ENCODE data around the gene DST.
"Not testable (repeated sequence)": the region's sequence is repeated elsewhere in the genome, so short reads cannot be mapped to it uniquely, and the experiment has no call there.

The DST gene

DNA sequence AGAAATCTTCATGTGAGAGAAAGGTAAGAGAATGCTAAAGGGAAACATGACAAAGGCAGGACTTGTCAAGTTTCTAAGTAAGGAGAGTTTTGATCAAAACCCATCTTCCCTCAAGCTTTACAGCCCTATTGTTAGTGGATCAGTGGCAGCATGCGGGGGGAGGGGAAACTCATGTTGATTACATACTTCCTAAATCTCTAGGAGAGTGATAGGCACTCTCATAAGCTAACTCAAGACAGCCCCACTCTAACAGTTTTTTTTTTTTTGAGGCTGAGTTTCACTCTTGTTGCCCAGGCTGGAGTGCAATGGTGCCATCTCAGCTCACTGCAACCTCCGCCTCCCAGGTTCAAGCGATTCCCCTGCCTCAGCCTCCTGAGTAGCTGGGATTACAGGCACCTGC, 18.6 kb upstream of the DST start:
- DNase-seq: not testable (repeated sequence)

DNA sequence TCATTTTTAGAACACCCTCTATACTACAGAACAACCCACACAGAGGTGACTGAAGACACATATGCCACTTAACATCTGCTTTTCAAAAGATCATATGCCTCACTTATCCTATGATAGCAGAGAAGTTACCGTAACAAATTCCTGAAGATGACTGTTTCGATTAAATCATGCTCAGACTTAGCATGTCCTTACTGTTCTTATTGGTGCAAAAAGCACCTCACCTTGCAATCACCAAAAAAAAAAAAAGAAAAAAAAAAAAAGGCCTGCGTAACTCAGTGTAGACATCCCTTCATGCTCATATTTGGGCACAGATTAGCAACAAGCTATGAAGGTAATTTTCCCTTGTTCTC, 17.7 kb upstream of the DST start:
- no peak for DNase-seq

DNA sequence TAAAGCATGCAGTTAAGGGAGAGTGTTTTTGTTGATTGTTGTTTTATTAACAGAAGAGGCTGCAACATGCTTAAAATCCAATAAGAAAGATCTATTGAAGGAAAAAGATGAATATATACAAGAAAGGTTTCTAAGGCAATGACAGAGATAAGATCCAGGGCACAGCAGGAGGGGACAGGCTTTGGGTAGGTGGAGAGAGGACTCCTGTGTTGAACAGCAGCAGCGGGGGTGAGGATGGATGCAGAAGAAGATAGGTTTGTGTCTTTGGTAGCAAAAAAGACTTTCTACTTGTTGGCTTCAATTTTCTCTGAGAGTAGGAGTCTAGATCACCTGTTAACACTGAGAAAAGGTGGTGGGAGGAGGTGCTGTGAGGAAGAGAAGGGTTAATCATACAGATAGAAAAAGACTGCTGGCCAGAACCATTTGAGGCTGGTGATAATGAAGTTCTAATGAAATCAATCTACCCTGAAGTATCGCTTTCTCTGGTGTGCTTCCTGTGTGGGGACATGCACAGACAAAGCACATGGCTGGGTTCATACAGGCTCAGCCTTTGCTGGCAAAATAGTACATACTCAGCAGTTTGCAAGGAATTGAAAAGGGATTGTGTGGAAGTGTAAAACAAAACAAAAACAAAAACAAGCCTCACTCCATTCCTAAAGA, 17.2 kb upstream of the DST start:
- no peak for DNase-seq

DNA sequence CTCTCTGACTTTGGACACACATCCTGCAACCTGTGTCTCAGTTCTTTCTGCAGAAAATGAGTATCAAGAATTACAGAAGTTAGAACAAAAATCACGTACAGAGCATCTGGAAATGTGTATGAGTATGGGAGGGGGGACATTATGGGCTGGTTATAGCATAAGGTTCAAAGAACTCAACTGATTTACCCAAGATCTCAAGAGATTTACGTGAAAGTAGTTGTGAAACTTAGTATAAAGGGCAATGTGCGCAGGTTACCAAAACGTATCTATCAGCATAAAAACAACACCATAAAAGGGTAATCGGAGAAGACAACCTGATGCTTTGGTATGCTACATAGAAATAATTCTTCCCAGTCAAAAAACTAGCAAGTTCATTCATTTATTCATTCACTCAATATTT, 15.6 kb upstream of the DST start:
- DNase-seq: no peak

DNA sequence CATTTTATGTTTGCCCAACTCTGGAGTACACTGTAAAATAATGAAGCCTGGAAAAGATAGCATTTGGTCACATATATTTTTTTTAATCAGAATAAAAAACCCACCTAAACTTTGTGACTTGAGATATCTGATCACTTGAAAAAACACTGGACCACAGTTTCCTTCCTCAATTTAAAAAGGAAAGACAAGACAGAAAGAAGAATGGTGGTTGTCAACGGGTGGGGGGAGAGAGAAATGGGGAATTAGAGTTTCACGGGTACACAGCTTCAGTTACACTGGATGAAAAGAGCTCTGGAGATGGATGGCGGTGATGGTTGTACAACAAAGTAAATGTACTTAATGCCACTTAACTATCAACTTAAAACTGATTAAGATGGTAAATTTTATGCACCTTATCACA, 14.7 kb upstream of the DST start:
- no peak for DNase-seq

DNA sequence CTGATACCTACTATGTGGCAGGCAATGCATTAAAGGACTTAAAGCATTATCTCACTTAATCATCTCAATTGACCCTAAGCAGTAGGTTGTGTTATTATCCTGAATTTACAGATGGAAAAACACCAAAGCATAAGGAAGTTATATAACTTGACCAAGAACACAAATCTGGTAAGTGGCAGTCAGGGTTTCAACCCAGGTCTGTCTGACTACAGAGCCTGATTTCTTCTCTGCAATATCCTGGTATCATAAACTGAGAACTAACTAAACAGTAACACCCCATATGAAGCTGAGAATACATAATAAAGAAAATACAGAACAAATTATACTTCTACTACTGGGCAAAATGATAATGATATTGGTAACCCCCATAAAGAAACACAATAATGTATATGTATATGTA, 13.8 kb upstream of the DST start:
- no peak for DNase-seq

DNA sequence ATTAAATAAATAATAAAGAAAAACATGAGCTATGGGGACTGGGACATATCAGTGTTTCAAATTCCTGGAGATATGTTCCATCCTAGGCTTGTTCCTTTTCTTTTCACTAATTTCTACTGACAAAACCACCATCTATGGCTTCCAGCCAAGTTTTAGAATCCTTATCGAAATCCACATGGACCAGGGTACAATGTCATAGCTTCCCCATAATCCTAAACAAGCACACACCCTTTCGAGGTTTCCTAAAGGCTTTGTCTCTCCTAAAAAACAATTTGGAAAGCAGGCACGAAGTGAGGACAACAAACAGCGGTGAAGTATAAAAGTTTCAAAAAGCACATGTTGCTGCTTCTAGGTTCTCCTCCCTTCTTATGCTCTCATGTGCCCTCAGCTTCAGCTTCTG, 13.3 kb upstream of the DST start:
- DNase-seq: no peak

DNA sequence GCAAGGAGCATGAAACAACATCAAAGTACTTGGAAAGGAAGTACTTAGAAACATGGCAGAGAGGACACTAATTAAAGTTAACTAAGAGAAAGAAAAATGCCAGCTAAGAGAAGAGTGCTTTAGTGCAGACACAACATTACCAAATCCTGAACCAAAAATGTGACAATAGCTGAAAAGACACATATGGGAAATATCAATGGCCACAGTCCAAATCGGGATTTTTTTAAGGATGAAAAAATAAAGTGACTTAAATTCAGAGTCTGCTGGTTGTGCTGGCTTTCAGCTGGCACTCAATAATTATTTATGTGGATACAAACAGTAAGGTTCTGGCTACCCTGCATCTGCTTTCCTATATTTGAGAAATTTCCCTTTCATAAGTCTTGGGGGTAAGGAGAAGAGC, 12.6 kb upstream of the DST start:
- no peak for DNase-seq

DNA sequence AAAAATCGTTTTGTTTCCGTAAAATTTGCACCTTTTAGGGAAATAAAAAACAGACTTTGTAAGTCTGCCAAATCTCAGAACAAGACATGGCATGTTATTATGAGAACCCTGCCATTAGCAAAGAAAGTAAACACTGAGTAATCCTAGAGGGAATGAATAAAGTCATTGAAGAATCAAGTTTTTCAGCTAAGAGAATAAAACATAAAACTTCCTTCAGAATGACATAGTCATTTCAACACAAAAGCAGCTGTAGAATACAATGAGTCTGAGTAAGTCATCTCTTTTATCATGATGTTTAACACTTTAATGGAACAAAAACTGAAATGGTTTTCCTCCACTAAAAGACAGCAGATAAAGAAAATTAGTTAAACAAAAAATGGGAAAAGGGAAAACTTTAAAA, 10.3 kb upstream of the DST start:
- no peak for DNase-seq

DNA sequence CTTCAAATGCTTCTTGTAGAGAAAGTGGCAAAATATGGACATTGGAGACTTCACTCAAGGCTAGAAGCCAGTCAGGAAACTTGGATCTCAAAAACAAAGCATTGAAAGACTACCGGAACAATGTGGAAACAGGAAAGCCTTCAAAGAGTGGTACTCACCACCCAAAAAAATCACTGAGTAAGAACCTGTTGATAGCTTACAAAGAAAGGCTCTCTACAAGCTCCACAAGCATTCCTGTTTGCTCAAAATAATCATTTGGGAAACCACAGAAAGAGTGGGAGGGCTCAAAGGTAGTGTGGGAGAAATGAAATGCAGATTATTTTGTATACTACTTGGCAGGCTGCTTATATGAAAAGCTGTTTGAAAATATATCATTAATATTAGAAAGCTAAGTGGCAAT, 9.5 kb upstream of the DST start:
- DNase-seq: no peak

DNA sequence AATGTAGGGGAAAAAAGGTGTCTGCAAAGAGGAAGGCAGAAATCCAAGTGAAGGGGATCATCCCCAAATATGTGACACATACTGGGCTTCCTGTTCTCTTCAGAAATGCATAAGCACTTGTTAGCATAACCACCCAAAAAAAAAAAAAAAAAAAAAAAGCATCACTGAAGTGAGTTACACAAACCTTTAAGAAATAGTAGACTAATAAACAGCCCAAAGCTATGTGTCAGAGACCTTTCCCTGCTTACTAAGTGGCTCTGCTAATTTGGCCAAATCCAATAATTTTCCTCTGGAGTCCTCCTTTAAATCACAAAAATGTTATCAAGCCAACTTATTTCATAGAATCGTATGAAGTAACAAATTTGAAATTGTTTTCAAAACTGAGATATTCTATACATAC, 7.5 kb upstream of the DST start:
- DNase-seq: no peak

DNA sequence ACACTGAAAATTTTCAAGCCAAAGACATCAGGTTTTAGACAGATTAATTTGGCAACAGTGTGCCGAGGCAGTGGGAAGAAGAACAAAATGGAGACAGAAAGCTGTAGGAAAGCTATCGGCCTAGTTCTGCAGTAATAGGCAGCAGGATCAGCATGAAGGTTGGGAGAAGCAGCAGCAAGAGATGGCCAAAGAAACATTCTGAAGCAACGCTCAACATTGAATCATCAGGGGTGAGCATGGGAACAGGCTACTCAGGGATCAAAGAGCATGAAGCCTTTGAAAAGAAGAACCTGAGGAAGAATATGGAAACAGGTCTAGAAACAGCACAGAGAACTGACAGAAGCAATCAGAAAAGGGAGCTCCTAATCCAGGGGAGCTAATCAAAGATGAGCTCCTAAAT, 7.1 kb upstream of the DST start:
- no peak for DNase-seq

DNA sequence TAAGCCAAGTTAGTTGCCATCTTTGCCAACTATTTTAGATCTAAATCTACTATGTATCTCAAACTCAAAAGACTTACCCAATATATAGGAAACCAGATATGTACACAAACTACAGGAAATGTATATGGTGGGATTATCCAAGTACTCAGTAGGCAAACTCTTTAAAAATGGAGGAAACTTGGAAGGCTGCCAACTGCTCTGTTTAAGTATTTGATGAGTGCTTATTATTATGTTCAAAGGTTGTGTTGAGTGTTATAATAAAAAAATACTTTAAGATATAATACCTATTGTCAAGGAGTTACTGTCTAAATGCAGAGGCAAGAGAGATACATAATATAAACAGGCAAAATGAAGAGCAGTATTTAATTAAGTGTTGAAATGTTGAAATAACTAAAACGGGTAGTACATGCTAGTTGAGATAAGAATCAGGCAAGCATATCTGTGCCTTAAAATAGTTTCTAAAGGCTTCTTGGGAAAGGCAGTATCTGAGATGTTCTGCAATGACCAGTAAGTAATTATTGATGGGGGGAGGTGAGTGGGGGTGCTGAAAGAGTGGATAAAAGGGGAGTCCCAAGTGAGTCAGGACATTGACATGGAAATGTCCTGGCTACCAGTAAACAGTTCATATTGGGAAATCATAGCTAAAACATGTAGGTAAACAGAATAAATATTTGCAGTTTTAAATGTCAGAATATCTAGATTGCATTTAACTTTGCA, 6.5 kb upstream of the DST start:
- DNase-seq: no peak

DNA sequence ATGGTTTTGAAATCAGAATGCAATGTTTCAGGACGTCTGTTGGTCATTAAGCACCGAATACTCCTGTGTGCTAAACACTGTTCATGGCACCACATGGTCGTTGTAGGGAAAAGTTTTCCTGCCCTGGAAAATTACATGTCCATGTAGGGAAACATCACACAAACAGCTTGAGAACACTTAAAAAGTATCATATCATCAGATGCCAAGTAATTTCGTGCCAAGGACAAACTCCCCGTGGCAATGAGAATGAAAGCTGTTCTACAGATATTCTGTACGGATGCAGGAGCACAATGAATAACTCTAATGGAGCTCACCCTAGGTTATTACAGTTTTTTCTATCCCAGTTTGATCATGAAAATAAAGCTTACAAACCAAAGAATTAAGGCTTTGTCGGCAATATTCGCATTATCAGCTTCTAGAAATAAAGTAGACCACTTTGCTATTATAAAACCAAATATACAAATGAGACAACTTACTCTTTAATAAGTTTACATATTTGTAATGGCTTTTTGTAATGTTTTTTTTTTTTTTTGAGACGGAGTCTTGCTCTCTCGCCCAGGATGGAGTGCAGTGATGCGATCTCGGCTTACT, 4.6 kb upstream of the DST start:
- no peak for DNase-seq

DNA sequence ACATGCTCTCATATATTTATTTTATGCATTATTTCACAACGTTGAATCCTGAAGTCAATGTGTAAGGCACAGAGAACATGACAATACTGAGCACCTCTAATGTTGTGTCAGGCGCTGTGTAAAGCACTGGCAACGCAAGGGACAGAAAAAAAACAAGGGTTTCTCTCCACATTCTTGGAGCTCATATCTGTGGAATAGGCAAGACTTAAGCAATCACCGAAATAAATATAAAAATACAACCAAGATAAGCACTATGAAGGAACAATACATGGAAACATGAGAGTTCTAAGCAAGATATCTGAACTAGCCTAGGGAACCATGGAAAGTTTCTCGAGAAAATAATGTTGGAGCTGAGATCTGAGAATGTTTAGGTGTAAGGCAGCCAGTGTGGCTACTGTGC, 1.7 kb upstream of the DST start:
- no peak for DNase-seq

DNA sequence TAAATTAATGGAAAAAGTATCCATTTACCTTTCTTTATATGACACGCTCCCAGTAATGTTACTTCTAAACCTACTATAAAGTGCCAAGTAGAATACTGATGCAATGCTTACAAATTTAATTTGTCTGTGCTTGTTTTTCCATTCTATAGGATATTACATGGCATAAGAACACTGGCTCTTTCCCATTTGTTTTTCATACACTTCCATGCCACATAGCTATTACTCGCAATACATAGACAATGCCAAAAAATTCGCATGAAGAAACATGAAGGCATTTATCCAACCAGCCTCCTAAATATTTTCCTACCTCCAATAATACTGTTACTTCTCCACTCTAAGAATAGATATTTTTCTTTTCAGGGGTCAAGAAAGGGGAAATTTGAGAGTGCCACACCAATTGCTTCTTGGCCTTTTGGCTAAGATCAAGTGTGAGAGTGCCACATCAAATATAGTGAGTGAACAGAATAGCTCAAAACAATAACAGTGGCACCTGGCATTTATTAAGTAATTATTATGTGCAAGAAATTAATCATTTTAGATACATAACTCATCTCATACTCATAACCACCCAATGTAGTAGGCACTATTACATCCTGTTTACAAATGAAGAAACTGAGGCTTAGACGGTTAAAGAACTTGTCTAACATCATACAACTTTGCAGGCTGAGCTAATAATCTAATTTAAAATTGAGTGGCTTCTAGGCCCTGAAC, 845 bp upstream of the DST start:
- DNase-seq: no peak

DNA sequence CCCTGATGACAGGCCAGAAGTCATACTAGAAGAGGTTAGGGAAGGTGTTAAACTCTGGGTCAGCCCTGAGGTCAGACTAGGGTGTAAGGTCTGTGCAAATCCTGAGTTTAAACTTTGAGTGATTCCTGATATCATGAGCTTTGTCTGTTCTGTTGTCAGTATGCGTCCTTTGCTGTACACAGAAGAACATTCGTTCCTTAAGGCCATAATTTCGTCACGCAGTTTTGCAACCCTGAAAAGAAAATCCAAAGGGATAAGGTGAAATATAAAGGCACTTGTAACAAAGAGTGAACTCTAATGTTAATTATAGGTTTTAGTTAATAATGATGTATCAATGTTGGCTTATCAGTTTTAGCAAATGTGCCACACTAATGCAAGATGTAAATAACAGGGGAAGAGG, 2.3 kb downstream of the DST start:
- DNase-seq: no peak

DNA sequence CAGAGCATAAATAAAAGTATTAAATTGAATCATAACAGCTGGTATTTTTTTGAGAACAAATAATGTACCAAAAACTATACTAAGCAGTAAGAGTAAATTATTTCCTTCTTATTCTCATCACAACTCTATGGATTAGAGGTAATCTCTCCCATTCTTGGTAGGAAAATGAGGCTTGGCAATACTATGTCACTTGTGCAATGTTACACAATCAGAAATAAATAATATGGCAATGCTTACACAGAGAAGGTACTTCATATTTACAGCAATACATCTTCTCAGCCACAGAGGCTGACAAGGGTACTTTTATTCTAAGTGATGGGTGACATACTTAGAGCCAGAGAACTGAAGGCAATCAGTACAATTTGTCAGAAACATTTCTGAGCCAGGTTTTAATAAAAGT, 3.9 kb downstream of the DST start:
- no peak for DNase-seq

DNA sequence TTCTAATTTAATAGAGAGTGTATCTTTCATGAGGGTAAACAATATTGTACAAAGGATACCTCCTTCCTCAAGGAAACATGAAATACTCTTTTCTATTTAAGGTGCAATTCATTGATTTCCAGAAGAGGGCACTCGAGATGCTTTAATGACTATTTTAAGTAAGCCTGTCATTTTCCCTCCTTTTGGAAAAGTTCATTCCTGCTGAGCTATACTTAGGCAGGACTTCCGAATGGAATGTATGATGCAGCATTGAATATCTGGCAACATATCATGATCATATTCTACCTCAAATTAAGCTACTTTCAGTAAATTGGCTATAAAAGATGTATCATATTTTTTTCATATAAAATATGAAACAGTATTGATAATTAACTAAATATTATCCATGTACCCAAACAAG, 5.0 kb downstream of the DST start:
- DNase-seq: no peak

DNA sequence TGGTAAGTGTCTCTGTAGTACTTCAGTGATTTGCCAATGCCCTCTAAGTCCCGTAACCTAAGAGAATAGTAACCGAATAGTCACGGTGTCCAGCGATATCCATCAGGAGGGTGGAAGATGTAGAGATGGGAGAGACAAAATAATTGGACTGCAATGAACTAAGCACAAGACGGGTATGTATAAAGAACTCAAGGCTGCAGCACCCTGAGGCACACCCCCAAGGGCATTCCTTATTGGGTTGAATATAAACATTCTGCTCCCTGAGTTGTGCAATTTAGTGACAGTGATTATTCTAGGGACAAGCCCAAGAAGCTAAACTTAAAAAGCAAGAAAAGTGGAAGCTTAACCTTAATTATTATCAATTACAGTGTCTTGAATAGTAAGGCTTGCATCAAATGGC, 14.6 kb downstream of the DST start:
- DNase-seq: no peak

DNA sequence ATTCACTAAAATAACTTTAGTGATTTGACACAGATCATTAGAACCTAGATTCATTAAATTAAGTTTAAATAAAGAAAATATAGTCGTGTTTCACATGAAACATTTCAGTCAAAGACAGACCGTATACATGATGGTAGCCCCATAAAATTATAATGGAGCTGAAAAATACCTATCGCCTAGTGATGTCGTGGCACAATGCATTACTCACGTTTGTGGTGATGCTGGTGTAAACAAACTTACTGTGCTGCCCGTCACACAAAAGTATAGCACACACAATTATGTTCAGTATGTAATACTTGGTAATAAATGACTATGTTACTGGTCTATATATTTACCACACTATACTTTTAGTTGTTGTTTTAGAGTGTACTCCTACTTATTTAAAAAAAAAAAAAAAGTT, 17.3 kb downstream of the DST start:
- no peak for DNase-seq

DNA sequence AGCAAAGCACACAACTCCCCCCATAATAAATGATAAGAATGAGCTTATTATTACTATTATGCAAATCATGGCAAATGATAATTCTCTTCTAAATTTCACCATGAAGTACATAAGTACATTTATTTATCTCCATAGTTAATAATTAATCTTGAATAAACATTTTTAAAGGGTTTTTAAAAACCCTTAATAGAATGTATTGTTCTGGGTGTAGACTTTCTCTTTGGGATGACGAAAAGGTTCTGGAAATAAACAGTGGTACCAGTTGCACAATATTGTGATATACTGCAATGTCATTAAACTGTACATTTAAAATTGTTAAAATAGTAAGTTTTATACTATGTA, 18.0 kb downstream of the DST start:
- no peak for DNase-seq

DNA sequence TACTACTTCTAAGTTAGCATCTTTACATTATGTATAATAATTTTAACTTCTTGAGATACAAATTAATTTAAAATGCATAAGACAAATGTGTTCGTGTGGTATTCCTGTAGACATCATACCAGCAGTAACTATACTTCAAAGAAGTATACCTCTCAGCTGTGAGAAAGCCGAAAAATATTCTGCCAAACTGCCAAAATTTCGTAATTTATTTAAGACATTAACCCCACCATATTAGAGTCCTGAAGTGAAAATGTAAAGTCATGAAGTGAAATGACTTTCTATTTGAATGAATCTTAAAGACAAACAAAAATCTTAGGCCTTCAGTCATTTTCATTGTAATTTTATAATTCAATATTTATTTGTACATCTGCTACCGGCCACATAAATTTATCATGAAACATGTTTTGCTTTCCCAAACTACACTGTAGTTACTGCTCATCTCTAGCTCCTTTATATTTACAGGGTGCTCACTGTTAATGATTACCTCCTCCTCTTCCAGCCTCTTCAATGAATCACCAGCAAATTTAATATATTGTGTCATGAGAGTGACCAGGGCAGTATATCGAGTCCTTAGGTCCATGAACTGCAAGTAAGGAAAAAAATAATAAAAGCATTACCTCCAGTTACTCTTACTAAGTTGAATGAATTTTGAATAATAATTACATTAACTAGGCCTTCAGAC, 18.5 kb downstream of the DST start:
- DNase-seq: no peak

Data from activated CD4-positive, alpha-beta T cell treated with anti-CD3 and anti-CD28 coated beads for 1 hour (primary cell).